Activated CD4-positive, CD25-positive, alpha-beta regulatory T cell treated with anti-CD3 and anti-CD28 coated beads, Interleukin-2, amount 50 U/mL, for 16 hours (primary cell): ENCODE measurements around the gene PLEKHA7.
"Not testable (repeated sequence)": the region's sequence is repeated elsewhere in the genome, so short reads cannot be mapped to it uniquely, and the experiment has no call there.

Experiments used
- DNase-seq: peaks from one replicate; pipeline ENCODE4 v3.0.0-alpha.2; 2020; ENCODE audit warnings: low read depth, low spot score

Gene PLEKHA7

DNA sequence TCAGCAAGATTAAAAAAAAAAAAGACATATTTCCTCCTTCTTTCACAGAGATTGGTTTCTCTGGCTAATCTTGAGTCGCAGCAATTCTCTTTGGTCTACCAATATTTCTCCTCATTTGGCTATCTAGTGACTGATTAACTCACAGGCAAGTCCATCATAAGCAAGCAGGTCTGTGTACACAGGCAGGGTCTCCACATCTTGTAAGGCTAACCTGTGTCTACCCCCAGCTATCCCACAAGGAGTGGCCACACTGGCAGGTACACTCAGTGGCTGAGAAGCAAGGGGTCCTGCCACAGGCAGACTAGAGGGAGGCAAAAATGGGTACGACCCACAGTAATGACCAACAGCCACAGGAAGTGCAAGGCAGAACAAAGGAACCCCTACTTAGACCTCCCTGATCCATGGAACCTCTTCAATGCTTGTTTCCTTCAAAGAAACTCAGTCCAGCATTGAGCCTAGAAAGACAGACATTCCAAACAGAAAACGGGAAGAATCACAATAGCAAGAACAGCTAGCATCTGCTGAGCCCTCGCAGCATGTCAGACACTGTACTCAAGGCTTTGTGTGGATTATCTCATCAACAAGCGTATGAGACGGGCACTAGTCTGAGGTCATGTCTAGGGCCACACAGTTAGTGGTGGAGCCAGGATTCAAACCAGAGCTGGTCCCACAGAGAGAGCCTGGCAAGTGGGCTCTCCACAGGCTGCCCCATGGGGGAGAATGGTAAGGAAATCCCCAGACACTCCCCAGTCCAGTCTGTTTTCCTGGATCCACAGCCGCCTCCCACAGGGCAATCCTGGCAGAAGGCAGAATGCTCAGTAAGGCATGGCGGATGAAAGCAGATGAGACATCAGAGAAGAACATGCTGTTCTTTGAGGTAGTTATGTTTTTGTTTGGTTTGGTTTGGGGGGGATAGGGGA is 34.3 kb downstream of the PLEKHA7 start:
- DNase-seq: no peak

DNA sequence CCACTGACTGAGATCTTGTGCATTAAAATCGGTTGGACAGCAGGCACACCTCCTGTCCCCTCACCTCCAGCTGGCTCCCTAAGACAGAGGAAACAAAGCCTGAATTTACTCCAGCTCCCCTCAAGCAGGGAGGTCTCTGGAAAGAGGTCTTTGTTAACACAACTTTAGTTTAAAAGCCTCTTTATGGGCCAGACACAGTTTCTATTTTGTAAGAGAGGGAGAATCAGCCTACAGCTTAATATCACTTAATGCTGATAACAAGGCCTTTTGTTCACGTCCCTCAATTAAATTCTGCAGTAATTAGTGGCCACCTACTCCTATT is 36.3 kb downstream of the PLEKHA7 start:
- DNase-seq: no peak

DNA sequence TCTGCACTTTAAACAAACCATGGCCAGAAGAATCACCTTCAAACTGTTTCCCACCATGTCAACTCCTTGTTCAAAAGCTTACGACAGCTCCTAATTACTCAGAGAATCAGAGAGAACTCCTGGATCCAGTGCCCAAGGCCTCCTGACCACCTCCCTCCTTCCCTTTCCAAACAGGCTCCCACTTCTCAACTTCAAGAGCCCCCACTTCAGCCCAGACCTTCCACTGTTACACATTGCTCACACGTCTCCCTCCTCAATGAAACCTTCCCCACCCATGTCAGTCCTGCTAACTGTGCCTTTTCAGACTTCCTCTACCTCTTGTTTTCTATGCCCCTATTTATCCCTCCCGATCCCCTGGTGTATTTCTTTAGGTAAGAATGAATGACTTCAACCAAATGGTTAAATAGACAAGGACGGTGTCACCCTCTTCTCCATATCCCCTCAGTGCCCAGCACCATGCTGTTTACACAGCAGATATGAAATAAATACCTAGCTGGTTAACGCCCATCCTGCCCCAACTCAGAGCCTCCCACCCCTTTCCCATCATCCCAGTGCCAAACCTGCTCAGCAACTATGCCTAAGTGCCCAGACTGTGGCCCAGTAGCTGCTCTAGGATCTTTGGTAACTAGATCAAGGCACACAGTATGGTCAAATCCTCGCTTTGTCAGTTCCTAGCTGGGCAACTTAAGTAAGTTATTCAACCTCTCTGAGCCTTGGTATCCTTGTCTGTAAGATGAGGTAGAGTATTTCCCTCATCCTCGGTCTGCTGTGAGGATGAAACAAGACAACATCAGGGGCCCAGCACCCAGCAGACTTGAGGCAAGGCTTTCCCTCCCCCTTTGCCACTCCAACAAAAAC is 36.8 kb downstream of the PLEKHA7 start:
- DNase-seq: no peak

DNA sequence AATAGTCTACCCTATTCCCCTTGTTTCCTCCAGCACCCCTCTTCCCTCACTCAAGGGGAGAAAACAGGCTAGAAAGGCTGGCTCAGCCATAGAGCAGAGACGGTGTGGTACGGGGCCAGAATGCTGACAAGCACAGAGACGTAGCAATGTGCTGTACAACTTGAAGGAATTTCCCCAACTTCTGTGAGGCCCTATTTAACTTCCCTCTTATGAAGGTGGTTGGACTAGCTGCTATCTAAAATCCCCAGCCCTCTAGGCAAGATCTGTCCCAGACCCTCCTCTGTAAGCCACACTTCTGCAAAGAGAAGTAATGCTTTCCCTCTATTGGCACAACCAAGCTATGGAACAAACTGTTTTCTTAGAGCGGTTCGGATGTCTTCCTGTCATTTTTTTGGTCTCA is 37.8 kb downstream of the PLEKHA7 start:
- no peak for DNase-seq

DNA sequence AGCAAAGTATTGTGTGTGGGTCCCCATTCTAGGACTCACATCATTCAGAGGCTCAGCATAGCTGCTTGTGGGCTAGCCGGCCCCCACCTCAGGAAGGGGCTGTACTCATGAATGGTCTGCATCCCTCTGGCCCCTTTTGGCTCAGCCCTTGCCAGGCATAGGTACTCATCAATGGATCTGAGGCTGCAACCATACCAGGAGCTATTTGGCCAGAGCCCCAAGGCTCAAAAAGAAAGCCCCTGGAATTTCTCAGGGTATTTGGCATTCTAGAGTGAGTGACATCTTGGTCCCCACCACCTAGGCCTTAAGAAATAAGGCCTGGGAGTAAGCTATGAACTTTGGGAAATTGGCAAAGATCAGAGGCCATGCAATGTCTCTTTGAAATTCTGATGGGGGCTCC is 38.3 kb downstream of the PLEKHA7 start:
- DNase-seq: no peak

DNA sequence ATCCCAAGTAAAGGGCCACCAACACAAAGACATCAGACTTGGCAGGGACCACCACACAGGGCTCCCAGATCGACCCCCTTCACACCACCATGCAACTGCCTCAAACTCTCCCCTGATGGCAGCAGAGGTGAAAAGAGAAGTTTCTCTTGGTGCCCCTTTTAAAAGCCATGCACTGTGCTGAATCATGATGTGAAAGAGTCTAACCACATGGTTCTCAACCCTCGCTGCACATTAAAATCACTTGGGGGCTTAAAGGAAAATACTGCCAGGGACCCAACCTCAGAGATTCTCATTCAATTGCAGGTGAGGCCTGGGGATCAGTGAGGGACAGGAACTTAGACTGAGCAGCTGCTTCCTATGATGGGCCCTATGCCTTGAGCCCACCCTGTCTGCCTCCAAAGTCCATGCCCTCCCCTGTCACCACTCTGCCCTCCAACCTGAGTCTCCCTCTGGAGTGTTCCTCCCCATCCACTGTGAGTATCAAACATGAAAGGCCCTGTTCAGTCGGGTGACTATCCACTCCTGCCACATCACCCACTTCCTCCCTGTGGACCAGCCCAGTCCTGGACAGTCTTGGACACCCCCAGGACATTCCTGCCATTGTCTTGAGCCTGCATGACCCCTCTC is 40.8 kb downstream of the PLEKHA7 start:
- DNase-seq: no peak

DNA sequence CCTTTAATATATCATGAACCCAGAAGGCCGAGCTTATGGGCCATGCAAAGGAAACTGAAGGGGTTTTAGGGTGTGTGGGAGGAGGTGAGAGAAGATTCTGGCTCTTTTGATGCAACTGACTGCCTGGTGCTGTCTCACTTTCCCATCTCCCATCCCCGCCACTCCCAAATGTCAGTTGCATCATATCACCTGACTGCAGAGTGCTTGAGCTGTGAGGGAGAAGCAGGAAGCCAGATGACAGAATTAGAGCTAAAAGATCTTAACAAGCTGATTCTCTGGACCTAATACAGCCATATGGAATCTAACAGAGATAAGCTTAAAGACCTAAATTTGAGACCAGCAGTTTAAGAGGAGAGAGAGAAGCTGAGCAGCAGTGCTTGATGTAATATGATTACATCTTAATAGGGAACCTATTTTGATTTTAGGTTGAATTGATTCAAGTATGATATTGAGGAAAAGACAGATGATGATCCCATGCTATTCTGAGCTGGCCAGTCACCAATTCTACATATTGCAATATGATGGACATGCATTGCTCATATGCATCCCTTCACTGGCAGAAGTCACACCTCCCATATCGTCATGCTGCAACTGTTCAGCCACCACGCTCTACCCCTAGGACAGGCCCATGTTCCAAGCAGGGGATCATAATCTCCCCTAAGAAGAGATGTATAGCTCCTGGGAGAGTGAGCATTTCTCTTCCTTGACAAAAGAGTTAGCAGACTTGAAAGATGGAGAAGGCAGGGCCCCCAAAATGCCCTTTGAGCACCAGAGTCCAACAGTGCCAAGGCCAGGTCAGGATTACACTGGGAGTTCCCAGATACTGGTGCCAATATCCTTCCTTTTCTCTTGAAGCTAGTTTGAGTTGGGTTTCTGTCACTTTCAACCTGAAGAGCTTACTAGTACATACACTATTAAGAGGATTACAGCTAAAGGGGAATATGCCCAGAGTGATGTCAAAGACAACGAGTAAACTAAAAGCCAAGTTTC is 44.9 kb downstream of the PLEKHA7 start:
- no peak for DNase-seq

DNA sequence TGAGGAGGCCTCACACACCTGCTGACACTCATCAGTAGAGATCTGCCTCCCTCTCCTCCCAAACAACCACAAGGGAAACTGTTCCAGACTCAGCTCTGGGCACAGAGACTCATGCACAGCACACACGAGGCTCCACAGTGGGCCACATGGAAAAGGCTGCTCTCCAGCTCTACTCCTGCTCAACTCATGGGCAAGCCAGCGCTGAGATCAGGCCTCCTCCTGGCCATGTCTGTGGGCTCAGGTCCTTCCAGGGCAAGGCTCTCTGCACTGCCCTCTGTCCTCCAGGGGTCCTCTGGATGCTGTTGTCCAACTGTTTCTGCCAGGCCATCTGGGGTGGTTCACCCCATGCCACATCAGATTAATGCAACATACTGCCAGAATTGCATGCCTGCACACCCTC is 46.0 kb downstream of the PLEKHA7 start:
- DNase-seq: no peak

DNA sequence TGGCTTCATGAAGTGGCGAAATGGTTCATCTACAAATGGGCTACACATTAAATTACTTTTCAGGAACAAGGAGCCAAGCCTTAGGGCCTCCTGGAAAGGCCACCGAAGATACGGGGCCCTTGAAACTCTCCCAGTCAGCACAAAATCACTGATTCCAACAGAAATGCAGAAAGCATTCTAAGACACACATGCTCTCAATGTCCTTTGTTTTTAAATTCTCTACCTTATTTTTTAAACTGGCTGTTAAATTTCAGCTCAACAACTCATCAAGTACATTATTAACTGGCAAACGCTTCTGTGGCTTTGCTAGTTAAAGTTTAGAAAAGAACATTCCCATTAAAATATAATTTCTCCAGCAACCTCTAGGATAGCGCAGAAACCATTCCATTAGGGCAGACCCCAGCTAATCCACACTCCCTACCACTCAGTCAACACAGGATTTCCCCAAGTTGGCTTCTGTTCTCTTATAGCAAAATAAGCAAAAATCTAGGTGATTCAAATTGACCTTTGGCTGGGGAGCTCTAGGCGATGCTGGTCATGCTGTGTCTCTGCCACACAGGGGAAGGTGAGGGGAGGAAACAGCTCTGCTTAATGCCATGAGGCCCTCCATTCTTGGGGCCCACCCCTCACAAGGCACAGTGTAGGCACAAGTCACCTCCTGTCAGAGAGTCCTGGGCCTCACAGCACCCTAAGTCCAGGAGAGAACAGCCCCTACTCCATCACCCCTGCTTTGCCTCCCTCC is 47.1 kb downstream of the PLEKHA7 start:
- DNase-seq: no peak

DNA sequence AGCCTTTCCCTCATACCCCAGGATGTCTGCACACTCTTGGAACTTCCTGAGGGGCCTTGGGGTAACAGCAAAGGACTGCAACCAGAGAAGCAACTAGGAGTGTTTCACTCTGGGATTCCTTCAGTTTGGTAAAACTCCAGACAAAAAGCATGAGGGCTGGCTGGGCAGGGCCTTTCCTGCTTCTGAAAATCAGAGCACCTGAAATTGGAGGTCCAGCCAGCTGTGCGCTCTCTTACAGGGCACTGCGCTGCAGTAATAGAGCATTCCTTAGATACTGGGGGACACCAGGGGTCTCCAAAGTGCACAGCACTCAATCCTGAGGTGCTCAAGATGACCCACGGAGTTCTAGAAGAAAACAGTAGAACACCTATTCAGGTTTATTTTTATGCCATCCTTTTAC is 49.7 kb downstream of the PLEKHA7 start:
- DNase-seq: no peak

DNA sequence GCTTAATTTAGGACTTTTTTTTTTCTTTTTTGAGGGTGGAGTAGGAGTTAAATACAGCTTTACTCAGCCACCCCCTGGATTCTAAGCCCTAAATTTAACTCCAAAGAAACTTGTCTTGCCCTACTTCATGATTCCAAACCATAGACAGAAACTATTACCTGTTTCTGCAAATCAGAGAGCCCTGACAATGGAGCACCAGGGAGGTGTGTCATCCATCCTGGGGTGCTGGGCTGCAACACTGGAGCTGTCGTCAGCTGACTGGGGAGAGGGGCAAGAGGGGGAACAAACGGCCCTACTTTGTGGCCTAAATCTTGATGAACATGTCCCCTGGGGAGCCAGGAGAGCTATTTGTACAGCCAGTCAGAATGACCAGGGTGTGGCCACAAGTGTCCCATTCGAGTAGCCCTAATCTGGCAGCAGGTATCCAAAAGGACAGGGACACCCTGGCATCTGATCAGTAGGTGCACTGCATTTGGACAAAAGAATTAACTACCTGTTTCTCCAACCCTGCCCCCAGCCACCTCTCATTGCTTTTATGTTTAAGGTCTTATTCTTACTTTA is 50.8 kb downstream of the PLEKHA7 start:
- no peak for DNase-seq

DNA sequence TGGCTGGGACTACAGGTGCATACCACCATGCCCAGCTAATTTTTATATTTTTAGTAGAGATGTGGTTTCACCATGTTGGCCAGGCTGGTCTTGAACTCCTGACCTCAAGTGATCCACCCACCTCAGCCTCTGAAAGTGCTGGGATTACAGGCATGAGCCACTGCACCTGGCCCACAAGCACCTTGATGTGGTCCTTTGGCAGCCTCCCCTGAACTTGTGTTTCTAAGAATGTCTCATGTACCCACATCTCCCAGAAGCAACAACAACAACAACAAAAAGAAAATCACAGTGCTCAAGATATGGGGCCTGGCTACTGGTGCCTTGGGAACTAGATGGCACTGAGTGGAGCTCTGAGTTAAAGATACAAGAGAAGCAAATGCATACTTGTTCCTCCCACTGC is 51.6 kb downstream of the PLEKHA7 start:
- not testable (repeated sequence) for DNase-seq

DNA sequence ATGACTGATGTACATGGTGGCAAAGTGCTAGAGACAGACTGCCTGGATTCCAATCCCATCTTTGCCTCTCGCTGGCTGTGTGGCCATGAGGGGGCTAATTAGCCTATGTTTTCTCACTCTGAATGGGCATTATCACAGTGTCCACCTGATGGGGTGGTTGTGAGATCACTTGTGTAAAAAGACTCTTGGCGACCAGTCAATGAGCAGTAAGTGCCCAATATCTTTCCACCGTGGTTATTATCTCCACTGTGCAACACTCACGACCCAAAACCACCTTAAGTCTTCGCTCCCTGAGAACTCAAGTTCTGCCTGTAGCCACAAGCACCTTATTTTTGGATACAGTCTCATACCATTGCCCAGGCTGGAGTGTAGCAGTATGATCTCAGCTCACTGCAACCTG is 52.1 kb downstream of the PLEKHA7 start:
- DNase-seq: no peak

DNA sequence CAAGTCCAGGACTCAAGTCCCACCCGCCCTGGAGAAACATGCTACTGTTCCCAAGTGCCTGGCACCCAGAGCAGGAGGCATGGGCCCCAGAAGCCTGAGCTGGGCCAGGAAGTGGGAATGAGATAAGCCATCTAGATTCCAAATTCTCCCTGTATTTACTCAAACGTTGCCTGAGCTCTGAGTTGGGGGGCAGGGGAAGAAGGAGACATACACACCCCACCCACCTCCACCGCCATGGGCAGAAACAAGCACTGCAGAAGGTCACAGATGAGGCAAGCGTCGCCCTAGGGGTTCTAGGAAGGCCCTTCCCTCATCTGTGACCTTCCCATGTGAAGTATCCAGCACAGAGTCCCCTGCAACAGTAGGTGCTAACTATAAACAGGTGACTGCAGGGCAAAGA is 54.0 kb downstream of the PLEKHA7 start:
- DNase-seq: no peak

DNA sequence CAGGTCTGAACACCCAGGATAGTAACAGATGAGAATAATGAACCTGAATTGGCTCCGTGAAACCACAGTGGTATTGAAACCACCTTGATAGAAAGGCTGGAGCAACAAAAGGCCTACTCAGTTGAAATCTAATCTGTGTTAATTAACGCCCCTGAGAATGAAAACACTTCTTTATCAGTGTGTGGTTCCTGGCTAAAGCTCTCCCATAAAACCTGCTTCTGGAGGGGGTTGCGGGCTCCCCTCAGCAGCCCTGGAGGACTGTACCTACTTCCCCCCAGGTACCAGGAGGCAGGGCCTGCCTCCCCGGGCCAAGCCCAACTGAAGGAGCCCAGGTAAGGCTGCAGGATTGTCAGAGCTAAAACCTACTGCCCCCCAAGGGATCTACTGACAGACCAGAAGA is 54.6 kb downstream of the PLEKHA7 start:
- no peak for DNase-seq

DNA sequence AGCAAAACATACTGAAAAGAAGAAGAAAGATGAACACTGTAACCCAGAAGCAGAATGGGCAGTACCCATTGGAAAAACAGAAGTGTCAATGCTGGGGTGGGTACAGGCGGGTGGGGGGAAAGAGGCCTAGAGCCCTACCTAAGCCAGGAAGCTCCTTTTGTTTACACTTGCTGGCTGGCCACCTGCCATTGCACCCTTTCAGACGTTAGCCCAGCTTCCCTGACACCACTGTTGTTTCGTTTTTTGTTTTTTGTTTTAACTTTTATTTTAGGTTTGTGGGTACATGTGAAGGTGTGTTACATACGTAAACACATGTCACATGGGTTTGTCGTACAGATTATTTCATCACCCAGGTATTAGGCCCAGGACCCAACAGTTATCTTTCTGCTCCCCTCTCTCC is 55.4 kb downstream of the PLEKHA7 start:
- no peak for DNase-seq

DNA sequence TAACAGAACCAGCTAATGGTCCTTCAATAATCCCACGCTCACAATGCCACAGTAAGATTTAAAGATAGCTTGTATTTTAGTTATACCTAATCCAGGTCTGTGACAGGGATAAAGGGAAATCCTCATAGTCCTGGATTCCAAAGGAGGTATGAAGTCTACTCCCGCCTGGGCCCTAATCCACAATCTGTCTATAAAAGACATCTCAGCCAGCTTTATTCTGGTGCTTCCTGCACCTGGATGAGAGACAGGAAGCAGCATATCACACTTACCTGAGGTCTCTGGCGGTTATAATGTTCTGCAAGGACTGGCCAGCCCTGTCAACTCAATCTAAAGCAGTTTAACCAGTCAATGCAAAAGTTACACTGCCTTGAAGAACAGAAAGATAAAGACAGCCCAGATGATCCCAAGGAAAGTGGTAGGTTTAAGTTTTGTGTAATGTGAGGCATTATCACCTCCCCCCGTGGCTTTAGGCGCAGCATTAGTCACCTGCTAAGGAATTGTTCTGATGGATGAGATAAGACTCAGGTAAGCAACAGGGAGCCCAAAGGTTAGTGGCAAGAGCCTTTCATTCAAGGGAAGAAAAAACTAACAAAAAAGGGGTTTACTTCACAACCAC is 57.6 kb downstream of the PLEKHA7 start:
- no peak for DNase-seq

DNA sequence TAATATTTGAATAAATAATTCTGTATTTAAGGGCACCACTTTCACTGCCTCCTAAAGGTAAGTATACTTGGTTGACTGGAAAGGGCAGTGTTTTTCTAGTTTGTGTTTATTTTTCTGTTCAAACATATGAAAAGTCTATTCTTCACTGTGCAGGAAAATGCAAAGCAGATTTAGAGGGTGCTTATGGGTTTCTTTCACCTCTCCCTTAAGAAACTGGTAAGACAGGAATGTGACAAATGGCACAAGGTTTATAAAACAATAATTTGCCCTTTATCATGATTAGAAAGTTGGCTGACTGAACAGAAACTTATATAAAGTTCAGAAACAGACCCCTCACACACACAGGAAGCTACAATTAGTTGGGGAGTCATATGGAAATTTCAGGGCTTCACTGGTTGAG is 60.6 kb downstream of the PLEKHA7 start:
- DNase-seq: no peak

DNA sequence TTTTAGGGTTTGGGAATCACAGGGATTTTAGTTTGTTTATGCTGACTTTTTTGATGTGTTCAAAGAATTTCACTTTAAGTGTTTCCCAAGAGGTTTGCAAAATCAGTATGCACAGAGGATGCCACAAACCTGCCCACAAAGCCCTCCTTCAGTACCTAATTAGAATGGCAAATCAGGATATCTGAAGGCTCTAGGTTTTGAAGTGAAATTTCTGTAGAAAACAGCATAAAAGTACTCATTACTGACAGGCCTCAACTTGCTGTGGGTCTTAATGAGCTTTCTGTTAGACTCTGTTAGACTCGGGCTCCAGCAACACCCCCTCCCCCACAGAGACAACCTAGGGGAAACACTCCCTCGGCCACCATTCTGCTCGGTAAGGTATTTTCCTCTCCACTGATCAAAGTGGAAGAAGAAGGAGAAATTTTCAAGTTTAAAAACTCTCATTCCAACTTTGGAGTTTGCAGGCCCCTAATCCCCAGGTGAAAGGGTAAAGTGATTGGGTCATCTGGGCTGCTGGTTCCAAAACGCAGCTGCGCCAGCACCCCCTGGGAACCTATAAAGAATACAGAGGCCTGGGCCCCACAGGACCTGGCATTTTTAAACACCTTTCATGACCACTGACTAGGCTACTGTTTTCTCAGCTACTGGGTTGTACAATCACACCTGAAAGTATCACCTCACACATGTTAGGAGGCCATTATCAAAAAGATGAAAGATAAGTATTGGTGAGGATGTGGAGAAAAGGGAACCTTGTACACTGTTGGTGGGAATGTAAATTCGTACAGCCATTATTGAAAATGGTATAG is 67.5 kb downstream of the PLEKHA7 start:
- no peak for DNase-seq
